Measurements from ENCODE around the gene MAGED1. TPM values are rescaled to one million over a fixed set of nuclear protein-coding genes. Genes with fewer than 3 reads are reported as not detected.

Gene MAGED1
- total and polyA plus RNA-seq, 8 donors = 132 to 375 (median 294) TPM

DNA sequence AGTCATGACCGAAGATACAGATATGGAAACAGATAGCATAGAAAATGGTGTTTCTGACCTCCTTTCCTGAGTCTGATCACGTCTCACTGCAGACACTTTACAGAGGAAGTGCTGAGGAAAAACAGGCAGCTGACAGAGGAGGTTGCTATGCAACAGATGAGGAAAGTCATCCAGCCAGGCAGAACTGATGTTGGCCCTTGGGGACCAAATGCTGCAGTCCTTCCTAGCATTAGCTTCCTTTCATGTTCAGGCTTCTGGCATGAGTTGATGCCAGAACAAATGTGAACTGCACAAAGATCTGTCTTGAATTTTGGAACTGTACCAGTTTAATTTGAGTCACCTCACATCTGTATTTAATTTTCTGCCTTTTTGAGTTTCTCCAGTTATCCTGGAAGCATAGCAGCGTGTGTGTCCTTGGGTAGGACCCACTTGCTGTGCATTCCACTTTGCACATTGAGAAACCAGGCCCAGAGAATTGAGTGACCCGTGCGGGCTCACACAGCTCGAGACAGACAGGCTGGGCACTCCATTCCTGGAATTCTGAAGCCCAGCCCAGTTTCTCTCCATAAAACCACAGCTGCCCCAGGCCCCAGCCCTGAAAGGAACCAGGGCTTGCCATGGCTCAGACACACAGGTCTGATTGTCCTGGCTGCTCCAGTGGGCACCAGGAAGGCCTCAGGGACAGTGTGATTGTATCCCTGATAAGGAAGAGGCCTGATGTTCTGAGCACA, 1.4 kb upstream of the MAGED1 start:
- Histone ChIP-seq H3K4me3 (no peak overlapping the region), H3K4me1 (no peaks in the 10 kb centered on the region), H3K9me3 (no peaks in the 10 kb centered on the region), H3K27ac (no peak overlapping the region), H3K27me3 (no peaks in the 10 kb centered on the region), H3K36me3 (no peaks in the 10 kb centered on the region)
- intact Hi-C loops (cut with DNase I) = no loop called here
- ATAC-seq (no peak), DNase-seq (peak in 1 of 4 donors; percentile 10)
- TF ChIP-seq, protein P1, sequence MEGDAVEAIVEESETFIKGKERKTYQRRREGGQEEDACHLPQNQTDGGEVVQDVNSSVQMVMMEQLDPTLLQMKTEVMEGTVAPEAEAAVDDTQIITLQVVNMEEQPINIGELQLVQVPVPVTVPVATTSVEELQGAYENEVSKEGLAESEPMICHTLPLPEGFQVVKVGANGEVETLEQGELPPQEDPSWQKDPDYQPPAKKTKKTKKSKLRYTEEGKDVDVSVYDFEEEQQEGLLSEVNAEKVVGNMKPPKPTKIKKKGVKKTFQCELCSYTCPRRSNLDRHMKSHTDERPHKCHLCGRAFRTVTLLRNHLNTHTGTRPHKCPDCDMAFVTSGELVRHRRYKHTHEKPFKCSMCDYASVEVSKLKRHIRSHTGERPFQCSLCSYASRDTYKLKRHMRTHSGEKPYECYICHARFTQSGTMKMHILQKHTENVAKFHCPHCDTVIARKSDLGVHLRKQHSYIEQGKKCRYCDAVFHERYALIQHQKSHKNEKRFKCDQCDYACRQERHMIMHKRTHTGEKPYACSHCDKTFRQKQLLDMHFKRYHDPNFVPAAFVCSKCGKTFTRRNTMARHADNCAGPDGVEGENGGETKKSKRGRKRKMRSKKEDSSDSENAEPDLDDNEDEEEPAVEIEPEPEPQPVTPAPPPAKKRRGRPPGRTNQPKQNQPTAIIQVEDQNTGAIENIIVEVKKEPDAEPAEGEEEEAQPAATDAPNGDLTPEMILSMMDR (IDR thresholded peaks at IDR 0.05) = no peak

DNA sequence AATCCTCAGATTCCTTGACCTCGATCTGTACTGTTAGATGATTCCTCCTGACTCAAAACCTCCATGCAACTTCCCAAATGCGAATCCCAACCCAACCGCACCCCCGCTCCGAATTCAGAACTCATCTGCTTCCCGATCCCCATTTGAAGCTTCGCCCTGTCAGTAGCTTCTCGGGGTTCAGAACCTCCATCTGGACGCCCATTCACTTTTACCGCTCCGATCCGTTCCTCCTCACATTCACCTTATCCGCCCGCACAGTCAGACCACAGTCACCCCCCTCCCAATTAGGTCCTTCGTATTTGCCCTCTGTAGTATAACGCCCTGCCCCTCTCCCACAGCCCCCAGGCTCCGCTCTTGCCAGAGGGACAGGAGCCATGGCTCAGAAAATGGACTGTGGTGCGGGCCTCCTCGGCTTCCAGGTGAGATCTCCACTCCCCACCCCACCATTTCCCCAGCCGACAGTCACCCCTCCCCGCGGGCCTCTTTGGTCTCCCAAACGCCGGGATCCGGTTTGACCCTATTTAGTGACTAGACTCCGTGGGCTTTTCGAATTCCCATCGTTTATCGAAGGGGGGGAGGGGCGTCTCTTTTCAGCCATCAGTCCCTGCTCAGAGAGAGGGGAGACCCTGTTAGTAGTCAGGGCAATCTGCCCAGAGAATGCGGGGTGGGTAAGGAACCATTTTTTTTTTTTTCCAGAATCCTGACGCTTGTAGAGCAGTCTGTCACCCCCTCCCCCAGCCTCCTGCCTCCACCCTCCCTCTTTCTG, 691 bp downstream of the MAGED1 start:
- TF ChIP-seq, protein P1 (IDR thresholded peaks at IDR 0.05) = no peak
- Histone ChIP-seq H3K4me3 (peak overlapping the region; percentile 38 to 46), H3K27me3 (no peaks in the 10 kb centered on the region), H3K4me1 (no peaks in the 10 kb centered on the region), H3K36me3 (peaks cover 0 to 13% of the 10 kb centered on the region in 2 donors), H3K9me3 (no peaks in the 10 kb centered on the region), H3K27ac (peak overlapping the region; percentile 28 to 70)
- DNase-seq (peak in 3 of 4 donors; percentile 42 to 75 (median 58)), ATAC-seq (peak; percentile 13)
- intact Hi-C loops (cut with DNase I) = no loop called here

DNA sequence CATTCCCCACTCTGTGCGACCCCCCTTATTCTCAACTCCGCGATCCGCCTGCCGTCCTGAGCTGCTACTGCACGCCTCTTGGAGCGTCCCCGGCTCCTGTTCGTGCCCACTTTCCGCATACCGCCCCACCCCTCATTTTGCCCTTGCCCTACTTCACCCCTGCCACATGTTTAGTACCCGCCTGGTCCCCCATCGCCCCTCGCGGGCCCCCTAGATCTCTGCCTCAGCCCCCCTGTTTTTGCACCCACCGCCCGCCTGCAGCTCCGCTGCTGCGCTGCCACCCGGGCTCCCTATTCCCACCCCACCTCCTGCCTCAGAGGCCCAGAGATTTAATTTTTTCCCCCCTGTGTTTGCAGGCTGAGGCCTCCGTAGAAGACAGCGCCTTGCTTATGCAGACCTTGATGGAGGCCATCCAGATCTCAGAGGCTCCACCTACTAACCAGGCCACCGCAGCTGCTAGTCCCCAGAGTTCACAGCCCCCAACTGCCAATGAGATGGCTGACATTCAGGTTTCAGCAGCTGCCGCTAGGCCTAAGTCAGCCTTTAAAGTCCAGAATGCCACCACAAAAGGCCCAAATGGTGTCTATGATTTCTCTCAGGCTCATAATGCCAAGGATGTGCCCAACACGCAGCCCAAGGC, 1.4 kb downstream of the MAGED1 start:
- Histone ChIP-seq H3K36me3 (peaks cover 0 to 20% of the 10 kb centered on the region in 2 donors), H3K9me3 (no peaks in the 10 kb centered on the region), H3K4me1 (no peaks in the 10 kb centered on the region), H3K4me3 (peak overlapping the region; percentile 38 to 46), H3K27me3 (no peaks in the 10 kb centered on the region), H3K27ac (no peak overlapping the region)
- ATAC-seq (peak; percentile 11), DNase-seq (peak in 3 of 4 donors; percentile 8 to 40 (median 24))
- TF ChIP-seq, protein P1 (IDR thresholded peaks at IDR 0.05) = no peak
- intact Hi-C loops (cut with DNase I) = no loop called here

DNA sequence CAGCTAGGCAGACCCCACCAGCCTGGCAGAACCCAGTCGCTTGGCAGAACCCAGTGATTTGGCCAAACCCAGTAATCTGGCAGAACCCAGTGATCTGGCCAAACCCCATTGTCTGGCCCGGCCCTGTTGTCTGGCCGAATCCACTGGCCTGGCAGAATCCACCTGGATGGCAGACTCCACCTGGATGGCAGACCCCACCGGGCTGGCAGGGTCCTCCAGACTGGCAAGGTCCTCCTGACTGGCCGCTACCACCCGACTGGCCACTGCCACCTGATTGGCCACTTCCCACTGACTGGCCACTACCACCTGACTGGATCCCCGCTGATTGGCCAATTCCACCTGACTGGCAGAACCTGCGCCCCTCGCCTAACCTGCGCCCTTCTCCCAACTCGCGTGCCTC, 3.2 kb downstream of the MAGED1 start:
- Histone ChIP-seq H3K4me3 (no peak overlapping the region), H3K36me3 (peaks cover 0 to 31% of the 10 kb centered on the region in 2 donors), H3K9me3 (no peaks in the 10 kb centered on the region), H3K27ac (no peak overlapping the region), H3K4me1 (no peaks in the 10 kb centered on the region), H3K27me3 (no peaks in the 10 kb centered on the region)
- intact Hi-C loops (cut with DNase I) = no loop called here
- TF ChIP-seq, protein P1 (IDR thresholded peaks at IDR 0.05) = no peak
- DNase-seq (peak in 1 of 4 donors; percentile 32), ATAC-seq (no peak)

DNA sequence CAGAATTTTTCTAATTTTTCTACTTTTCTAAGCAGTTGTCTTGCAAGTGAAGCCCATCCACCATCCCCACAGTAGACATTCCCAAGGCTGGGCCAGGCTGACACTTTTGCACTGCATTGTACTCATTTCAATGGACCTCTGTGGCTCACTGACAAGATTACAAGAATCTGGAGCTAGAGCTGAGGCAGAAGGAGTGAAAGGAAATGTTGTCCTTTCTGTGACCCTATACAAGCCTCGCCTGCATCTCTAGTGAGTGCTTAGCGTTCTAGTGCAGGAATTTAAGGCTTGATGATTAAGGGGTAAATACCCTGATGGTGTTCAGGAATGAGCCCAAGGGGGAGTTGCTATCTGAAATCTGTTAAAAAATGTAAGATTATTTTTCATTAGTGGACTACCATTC, 6.3 kb downstream of the MAGED1 start:
- no peaks in the 10 kb centered on the region for H3K27me3 ChIP-seq
- H3K36me3 ChIP-seq = peaks cover 0 to 40% of the 10 kb centered on the region in 2 donors
- intact Hi-C loops (cut with DNase I) = no loop called here
- DNase-seq (no peak), ATAC-seq (no peak)
- no peak overlapping the region for H3K4me3 ChIP-seq
- TF ChIP-seq, protein P1 (IDR thresholded peaks at IDR 0.05) = no peak
- no peaks in the 10 kb centered on the region for H3K4me1 ChIP-seq
- no peaks in the 10 kb centered on the region for H3K9me3 ChIP-seq
- no peak overlapping the region for H3K27ac ChIP-seq
